RWPE2 (cell line): Measurements from ENCODE around the gene DAGLA.

Experiments
- ATAC-seq: fragments of 200-7000 bp; cut with Tn5 transposase; 3 replicates; pipeline ENCODE4 v1.9.1; 2021; ENCODE audit warnings: low read depth
- DNase-seq: peaks from one replicate; pipeline ENCODE4 v3.0.0-alpha.2; 2020; ENCODE audit warnings: low spot score
- H3K27ac ChIP-seq: fragments of 450-650 bp; 2 replicates; pipeline ENCODE4 v1.5.1; 2017; ENCODE audit warnings: mild to moderate bottlenecking; ENCODE audit not compliant: poor library complexity, severe bottlenecking
- H3K27me3 ChIP-seq: fragments of 250-450 bp; sonication (Bioruptor Pico); 2 replicates; pipeline ENCODE4 v1.5.1; 2021; ENCODE audit warnings: mild to moderate bottlenecking, moderate library complexity; ENCODE audit not compliant: insufficient read depth, poor library complexity, severe bottlenecking
- H3K36me3 ChIP-seq: fragments of 250-450 bp; sonication (Bioruptor Pico); 2 replicates; pipeline ENCODE4 v1.5.1; 2020; ENCODE audit warnings: low read depth, mild to moderate bottlenecking, moderate library complexity
- H3K4me1 ChIP-seq: fragments of 250-450 bp; sonication (Bioruptor Pico); 2 replicates; pipeline ENCODE4 v1.5.1; 2021; ENCODE audit warnings: mild to moderate bottlenecking, moderate library complexity; ENCODE audit not compliant: insufficient read depth, poor library complexity, severe bottlenecking
- H3K4me3 ChIP-seq: fragments of 250-450 bp; sonication (Bioruptor Pico); 2 replicates; pipeline ENCODE4 v1.5.1; 2021; ENCODE audit warnings: mild to moderate bottlenecking, moderate library complexity; ENCODE audit not compliant: severe bottlenecking
- H3K9me3 ChIP-seq: fragments of 250-450 bp; sonication (Bioruptor Pico); 2 replicates; pipeline ENCODE4 v1.5.1; 2021; ENCODE audit warnings: mild to moderate bottlenecking, moderate library complexity; ENCODE audit not compliant: severe bottlenecking
- CTCF ChIP-seq: fragments of 450-650 bp; IDR thresholded peaks from one replicate; pipeline ENCODE4 v1.5.1; 2017; ENCODE audit warnings: mild to moderate bottlenecking, moderate library complexity; ENCODE audit not compliant: poor library complexity, severe bottlenecking

Gene DAGLA

DNA sequence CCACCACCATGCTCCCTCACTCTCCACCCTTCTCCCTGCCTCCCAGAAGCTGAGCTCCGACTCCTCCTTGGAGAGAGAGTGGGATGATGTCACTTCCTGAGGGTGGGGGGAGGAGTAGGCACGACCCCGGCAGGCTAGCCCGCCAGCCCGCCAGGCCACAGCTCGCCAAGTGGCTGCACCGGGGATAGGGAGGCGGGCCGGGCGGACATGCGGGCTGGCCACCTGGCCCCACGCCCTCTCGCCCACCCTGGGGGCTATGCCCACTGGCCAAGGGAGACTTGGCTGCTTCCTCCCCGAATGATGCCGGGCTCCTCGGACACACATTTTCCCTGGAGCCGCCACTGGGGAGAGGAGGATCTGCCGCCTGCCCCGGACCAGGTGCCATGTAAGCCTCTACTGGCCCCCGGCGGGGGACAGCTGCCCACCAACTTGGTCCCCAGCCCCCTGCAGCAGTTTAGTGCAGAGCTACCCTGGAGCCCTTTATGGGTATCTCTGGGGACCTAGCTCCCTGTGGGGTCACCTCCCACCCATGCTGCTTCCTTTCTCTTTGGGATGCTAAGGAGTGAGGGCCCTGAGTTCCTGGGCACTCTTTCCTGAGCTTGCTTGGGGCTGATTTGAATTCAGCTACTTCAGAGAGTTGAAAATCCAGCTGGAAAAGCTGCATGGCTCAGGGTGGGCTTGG is 38.6 kb downstream of the DAGLA start:
- no peak overlapping the region for H3K27ac ChIP-seq
- no peaks in the 10 kb centered on the region for H3K36me3 ChIP-seq
- TF ChIP-seq CTCF: no peak
- H3K4me1 ChIP-seq: no peaks in the 10 kb centered on the region
- H3K4me3 ChIP-seq: no peak overlapping the region
- H3K27me3 ChIP-seq: no peaks in the 10 kb centered on the region
- DNase-seq: no peak
- H3K9me3 ChIP-seq: no peaks in the 10 kb centered on the region
- no peak for ATAC-seq

DNA sequence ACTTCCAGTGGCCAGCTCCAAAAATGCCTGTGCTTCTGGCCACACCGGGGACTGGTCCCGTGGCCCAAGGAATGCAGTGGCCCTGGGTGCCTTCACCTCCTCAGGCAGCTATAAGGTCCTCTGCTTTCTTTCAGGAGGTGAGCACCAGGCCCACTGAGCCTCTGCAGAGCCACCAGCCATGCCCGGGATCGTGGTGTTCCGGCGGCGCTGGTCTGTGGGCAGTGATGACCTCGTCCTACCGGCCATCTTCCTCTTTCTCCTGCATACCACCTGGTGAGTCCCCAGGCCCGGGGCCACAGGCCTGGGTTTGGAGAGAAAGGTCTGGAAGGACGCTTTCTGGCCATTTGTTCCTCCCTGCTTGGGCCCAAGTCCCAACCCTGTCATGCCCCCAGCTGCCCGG is 39.8 kb downstream of the DAGLA start:
- DNase-seq (no peak), ATAC-seq (no peak)
- no peak for TF ChIP-seq CTCF
- Histone ChIP-seq H3K9me3 (no peaks in the 10 kb centered on the region), H3K27ac (no peak overlapping the region), H3K36me3 (no peaks in the 10 kb centered on the region), H3K27me3 (no peaks in the 10 kb centered on the region), H3K4me3 (no peak overlapping the region), H3K4me1 (no peaks in the 10 kb centered on the region)

GRCh38 chr11:61720597-61720996 is 40.4 kb downstream of the DAGLA start:
- Histone ChIP-seq H3K4me1 (no peaks in the 10 kb centered on the region), H3K27me3 (no peaks in the 10 kb centered on the region), H3K36me3 (no peaks in the 10 kb centered on the region), H3K27ac (no peak overlapping the region), H3K4me3 (no peak overlapping the region), H3K9me3 (no peaks in the 10 kb centered on the region)
- ATAC-seq: no peak
- TF ChIP-seq CTCF: no peak
- DNase-seq: no peak

DNA sequence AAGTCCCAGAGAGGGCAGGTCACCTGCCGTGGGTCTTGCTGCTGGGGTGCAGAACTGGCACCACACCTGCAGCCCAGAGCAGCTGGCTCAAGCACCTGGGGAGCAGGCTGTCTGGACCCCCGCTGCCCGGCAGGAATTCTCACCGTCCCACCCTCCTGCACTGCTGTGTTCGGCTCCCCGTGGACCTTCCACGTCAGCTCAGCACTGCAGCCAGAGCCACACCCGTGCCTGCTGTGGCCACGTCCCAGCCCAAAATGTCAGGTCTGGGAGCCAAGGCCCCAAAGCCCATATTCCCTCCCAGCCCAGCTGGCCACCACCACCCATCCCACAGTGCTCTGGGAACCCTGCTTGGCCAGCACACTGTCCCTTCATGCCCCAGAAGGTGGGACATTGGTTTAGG is 44.2 kb downstream of the DAGLA start:
- H3K4me3 ChIP-seq: no peak overlapping the region
- peaks cover 15% of the 10 kb centered on the region for H3K4me1 ChIP-seq
- H3K27ac ChIP-seq: no peak overlapping the region
- no peaks in the 10 kb centered on the region for H3K27me3 ChIP-seq
- H3K36me3 ChIP-seq: no peaks in the 10 kb centered on the region
- no peak for ATAC-seq
- DNase-seq: no peak
- H3K9me3 ChIP-seq: no peaks in the 10 kb centered on the region
- TF ChIP-seq CTCF: no peak

- Histone ChIP-seq H3K27ac (no peak overlapping the region), H3K4me3 (no peak overlapping the region), H3K9me3 (no peaks in the 10 kb centered on the region), H3K4me1 (peaks cover 29% of the 10 kb centered on the region), H3K27me3 (no peaks in the 10 kb centered on the region), H3K36me3 (no peaks in the 10 kb centered on the region)
- DNase-seq (no peak), ATAC-seq (no peak)
- no peak for TF ChIP-seq CTCF
These were observed 45.6 kb downstream of the DAGLA start for GRCh38 chr11:61725781-61726231.
